Cortex of kidney (tissue), 1 donor: Measurements from ENCODE around the gene MPC2.
A peak's percentile ranks its signal among the peaks of the same experiment; 100 is the strongest.

Experiments
- DNase-seq: peaks from one replicate; lab custom pipeline; 2025; lab: John Stamatoyannopoulos, UW

The MPC2 gene

DNA sequence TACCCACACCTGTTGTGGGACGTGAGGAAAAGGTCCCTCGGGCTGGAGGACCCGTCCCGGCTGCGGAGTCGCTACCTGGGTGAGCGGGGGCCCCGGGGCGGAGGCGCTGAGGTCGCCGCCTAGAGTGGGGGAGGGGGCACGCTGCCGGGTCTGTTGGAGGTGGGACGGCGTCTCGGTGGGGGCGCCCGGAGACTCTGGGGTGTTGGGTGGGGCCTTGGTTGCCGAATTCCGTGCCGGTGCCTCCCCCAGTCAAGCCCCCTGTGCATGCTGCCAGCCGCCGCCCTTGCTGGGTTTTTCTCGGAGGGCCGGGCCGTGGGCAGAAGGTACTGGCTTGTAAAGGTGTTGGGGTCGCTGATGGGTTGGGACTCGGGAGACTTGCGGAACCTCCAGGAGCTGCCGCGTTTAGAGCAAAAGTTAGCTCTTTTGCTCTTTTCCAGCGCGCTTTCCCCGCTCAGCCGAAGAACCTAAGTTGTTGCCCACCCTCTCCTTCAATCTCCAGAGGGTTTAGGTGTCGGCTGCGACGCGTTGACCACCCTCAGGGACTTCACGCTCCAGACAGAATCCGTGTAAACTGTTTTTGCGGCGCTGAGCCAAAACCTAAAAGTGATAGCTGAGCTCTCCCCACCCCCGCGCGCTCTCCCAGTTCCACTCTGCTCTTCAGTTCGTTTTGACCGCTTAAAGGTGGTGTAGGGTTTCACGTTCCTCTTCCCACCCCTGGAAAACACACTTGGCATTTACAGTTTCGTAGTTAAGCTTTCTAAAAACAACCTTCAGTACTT is at the start of gene MPC2:
MPC2 (minus strand) TSS at position 143 of the 779 bp plus-strand sequence. CDS start 1,231 bp downstream, outside the sequence.
- DNase-seq: no peak

GRCh38 chr1:167984886-167985489 is 48.1 kb upstream of the MPC2 start:
- no peak for DNase-seq

- DNase-seq: no peak
Observed at GRCh38 chr1:167983797-167984420, 47.0 kb upstream of the MPC2 start.

DNA sequence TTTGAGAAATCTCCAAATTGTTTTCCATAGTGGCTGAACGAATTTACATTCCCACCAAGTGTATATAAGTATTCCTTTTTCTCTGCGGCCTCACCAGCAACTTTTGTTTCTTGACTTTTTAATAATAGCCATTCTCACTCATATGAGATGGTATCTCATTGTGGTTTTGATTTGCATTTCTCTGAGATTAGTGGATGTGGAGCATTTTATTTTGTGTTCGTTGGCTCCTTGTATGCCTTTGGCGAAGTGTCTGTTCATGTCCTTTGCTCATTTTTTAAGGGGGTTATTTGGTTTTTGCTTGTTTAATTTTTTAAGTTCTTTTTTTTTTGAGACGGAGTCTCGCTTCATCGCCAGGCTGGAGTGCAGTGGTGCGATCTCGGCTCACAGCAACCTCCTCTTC is 45.1 kb upstream of the MPC2 start:
- no peak for DNase-seq

GRCh38 chr1:167977245-167977644 is 40.4 kb upstream of the MPC2 start:
- DNase-seq: no peak

GRCh38 chr1:167974698-167975097 is 37.8 kb upstream of the MPC2 start:
- DNase-seq: no peak

DNA sequence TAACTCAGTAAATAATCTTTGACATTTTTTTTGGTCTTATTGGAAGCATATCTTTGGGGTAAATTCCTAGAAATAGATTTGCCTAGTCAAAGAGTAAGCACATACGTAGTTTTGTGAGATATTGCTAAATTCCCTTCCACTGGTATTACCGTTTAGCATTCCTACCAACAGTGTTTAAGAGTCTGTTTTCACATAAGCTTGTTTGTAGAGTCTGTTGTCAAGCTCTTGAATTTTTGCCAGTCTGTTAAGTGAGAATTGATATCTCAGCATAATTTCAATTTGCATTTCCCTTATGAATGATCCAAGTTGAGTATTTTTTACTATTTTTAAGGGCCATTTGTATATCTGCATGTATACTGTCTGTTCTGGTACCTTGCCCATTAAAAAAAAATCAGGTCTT is 37.0 kb upstream of the MPC2 start:
- DNase-seq: no peak

DNA sequence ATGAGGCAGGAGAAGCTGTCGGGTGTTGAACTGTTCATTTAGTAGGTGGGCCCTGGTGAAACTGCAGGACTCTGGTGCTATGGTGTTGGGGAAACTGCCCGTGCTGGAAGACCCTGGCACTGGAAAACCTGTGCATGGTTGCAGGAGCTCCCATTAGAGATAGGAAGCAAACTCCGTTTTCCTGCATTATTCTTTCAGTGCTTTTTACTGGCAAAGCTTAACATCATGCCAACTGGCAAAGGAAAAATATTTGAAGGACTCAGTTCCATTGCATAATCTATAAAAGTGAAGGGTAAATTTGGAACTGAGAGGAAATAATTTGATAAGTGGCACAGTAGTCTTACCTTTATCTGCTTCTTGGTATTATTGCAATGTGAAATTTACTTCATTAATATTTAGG is 31.7 kb upstream of the MPC2 start:
- DNase-seq: no peak

- DNase-seq: no peak
Observed at GRCh38 chr1:167966050-167966449, 29.2 kb upstream of the MPC2 start.

GRCh38 chr1:167964646-167965045 is 27.8 kb upstream of the MPC2 start:
- no peak for DNase-seq

- DNase-seq: no peak
Observed at GRCh38 chr1:167957710-167958109, 20.8 kb upstream of the MPC2 start.

- DNase-seq: no peak
Observed at GRCh38 chr1:167955915-167956314, 19.0 kb upstream of the MPC2 start.

GRCh38 chr1:167950569-167950968 is 13.7 kb upstream of the MPC2 start:
- DNase-seq: no peak

DNA sequence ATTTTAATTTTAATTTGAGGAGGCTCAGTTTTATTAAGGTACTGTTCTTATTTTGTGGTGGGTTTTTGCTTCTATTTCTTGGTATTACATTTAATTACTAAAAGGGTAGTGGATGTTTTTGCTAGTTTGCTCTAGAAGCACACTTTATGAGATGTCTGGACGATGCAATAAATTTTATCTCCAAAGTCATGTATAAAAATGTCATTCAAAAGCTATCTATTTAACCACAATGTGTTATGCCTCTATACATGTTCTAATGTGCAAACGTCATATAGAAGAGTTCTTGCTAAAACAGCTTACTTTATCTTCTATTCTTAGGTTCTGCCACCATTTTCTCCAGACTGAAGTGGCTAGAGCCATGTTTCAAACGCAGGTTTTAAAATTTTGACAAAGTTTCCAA is 12.9 kb upstream of the MPC2 start:
- no peak for DNase-seq

GRCh38 chr1:167947733-167948132 is 10.9 kb upstream of the MPC2 start:
- no peak for DNase-seq

GRCh38 chr1:167943541-167943940 is 6.7 kb upstream of the MPC2 start:
- DNase-seq: no peak

DNA sequence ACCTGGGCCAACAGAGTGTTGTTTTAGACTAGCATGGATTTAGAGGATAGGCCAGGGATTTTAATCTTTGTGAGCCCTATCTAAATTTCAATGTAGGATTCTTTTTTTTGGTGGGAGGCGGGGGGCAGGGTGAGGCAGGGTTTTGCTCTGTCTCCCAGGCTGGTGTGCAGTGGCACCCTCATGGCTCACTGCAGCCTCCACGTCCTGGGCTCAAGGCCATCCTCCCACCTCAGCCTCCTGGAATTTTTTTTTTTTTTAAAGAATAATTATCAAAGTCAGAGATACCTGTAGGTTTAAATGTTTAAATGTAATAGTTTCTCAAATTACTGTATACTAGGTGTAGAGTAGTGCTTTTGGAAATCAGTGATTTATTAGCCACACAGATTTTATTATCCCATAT is 3.4 kb upstream of the MPC2 start:
- no peak for DNase-seq

DNA sequence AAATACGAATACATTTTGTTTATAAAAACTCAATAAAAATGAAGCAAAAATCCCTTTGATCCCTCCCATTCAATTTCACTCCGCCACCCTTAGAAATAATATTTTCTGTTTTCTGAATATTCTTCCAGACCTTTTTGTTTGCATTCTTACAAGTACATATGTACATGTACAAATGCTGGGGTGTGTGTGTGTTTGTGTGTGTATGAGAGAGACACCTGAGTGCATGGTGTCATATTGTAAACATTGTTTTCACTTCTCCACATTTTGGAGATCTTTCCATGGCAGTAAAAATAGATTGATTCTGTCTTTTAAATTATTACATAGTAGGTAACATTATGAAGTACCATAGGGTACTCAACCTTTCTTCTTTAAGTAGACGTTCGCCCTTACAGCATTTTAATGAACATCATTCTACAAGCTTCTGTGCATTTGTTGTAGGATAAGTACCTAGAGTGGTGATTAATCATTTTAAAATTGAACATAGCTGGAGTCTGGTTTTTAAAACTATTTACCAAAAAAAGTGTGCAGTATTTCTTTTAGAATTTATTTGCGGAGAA is 1.3 kb upstream of the MPC2 start:
- no peak for DNase-seq

- no peak for DNase-seq
Observed at GRCh38 chr1:167937709-167938010, 788 bp upstream of the MPC2 start.

DNA sequence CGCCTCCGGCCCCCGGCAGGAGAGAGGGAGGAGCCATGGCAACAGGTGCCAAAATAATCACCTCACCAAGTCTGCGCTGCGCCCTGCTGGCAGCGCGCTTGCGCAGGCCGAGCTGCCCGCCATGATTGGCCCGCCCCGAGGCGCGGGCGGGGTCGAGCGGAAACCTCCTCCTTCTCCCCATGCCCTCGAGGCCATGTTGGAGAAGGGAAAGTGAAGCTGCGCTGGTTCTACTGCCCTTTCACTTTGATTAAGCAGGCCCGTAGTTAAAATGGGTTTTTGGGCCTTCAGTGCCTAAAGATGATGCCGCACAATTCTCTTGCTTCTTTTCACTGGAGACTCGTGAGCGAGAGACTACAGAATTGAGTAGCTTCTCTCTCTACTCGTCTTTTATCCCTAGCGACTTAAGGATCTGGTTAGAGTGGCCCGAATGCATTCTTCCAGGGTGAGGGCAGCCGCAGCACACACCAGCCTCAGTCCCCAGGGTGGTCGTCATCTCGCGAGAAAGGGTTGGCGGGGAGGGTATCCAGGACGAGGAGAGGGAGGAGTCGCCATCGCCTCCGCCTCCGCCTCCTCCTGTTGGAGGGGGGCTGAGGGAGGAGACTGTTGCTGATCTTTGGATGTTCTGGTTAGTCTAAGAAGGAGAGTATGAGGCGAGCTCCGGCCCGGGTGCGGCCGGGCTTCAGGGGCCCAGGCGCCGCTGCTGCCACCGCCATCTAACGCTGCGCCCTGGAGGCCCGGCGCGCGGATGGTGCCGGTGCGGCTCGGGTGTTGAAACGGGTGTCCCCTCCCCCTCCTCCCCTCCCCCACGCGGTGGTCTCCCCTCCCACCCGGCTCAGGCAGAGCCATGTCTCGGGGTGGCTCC is 573 bp downstream of the MPC2 start, which contains the start of gene DCAF6:
DCAF6 (plus strand) TSS at position 616 of the 862 bp plus-strand sequence; CDS start at position 845, 229 bp downstream.
- peak; percentile 94 for DNase-seq

DNA sequence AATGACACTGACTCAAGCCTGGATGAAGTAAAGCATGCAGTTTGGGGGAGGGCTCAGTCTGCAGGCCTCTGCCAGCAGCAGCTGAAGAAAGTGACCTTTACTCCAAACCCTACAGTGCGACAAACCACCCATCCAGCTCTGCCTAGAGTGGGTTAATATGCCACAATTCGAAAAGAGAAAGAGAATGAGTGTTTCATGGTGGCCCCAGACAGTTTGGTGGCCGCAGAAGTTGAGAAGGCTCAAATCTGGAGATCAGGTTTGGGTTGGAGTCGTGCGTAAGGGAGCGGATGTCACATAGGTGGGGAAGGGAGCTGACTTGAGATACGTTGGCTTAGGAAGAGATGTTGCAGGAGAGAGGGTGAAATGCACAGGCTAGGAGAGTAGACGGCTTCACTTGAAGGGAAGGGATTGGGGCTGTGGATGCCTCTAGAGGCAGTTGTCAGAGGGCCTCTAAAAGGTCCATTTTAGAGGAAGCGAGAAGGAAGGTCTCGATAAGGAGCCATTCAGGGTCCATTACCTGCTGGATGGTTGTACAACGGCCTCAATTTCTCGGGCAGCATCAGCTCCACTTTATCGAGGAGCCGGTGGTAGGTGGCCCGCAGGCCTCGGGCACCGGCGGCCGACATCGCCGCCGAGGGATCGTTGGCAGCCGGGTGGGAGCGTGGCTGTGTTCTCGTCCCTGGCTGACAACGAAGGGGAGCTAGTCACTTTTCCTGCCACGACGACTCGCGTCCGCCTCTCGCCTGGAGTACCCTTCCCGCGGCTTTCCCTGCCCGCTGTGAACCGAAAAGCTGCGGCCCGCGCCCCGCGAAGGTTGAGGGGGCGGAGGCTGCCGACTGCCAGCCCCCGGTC is 1.4 kb downstream of the MPC2 start:
- DNase-seq: no peak
